ENCODE measurements around the gene TOM1L2.

The TOM1L2 gene

GRCh38 chr17:17876959-17877528, 95.2 kb downstream of the TOM1L2 start:
- DNase-seq (ENCODE audit: low spot score), result no peak

DNA sequence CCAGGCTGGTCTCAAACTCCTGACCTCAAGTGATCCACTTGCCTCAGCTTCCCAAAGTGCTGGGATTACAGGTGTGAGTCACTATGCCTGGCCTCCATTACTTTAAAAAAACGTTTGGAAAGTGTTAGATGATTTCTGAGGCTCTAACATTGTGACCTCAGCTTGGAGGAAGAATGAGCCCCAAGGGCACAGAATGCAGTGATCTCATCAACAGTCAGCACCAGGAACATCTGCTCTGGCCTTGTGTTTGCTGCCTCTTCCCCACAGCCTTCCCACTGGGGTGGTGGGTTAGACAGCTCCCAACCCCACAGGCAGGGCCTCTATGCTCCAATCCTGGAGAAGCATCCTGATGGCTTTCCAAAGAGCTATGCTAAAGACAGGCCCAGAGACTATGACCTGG, 97.7 kb downstream of the TOM1L2 start:
- no peak for DNase-seq (ENCODE audit: low spot score)

- no peak for DNase-seq (ENCODE audit: low spot score)
These were observed 98.7 kb downstream of the TOM1L2 start for GRCh38 chr17:17873450-17873991.

GRCh38 chr17:17872547-17873345, 99.5 kb downstream of the TOM1L2 start:
- DNase-seq (ENCODE audit: low spot score), result no peak

- no peak for DNase-seq (ENCODE audit: low spot score)
These were observed 100.3 kb downstream of the TOM1L2 start for GRCh38 chr17:17871913-17872312.

DNA sequence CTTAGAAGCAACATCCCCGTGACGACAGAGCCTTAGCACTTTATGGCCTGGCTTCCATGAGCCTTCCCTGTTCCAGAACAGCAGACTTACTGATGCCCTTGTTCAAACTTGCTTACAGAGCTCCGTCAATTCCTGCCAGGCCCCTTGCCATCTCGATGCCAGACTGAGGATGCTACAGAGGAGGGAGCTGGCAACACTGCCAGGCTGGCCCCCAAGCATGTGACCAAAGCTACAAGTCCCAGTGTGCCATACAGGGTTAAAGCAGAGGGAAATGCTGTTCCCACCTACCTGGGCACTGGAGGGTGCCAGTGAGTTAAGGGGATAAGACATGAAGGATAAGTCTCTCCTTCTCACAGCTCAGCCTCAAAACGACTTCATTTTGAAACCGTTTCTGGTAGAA, 102.0 kb downstream of the TOM1L2 start:
- no peak for DNase-seq (ENCODE audit: low spot score)

- DNase-seq (ENCODE audit: low spot score), result peak; percentile 35
These were observed 103.3 kb downstream of the TOM1L2 start for GRCh38 chr17:17868641-17869522.

DNA sequence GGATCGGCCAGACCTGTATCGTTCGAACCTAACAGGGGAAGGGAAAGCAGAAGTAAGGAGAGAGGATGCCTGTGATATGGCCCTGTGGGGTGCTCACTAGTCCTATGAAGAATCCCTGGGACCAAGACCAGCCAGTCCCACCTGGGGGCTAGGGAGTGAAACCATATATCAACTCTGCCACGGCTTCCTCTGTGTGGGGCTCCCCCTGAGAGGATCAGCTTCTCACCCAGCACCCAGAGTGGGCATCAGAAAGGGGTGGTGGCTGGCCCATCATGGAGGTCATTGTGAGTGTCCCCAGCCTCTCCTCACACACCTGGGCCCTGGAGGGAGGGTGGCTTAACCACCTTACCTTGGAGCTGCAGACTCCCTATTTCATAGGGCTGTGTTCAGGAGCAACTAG, 105.3 kb downstream of the TOM1L2 start:
- DNase-seq (ENCODE audit: low spot score), result no peak

DNA sequence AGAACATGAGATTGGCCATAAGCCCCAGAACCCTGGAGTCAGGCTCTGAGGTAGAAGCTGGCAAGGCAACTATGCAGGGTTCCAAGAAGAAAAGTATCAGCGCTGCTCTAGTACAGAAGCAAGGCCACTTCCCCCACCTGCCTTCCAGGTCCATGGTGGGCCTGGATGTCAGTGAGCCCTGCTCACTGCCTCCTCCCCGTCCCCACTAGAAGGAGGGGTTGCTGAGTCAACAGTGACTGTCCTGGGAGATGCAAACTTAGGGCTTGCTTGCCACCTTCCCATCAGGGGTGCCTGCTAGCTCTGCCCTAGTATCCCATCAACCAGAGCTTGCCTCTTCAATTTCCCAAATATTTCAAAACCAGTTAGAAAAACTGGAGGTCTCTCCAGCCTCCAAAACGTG, 105.8 kb downstream of the TOM1L2 start:
- DNase-seq (ENCODE audit: low spot score), result no peak

DNA sequence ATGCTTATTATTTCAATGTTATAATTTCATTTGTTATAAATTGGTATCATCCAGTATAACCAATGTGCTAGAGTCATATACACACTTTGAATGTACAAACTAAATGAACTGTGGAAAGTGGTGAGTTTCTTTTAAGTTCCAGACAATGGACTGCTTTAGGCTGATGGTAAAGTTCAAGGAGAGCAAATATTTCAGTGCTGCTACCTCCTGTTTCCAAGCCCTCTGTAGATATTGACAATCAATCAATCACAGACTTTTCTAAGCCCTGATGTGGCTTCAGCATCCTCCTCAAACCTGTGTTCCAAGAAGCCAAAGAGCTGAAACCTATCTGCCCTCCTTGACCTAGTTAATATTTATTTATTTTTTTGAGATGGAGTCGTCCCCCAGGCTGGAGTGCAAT, 107.2 kb downstream of the TOM1L2 start:
- no peak for DNase-seq (ENCODE audit: low spot score)

- no peak for DNase-seq (ENCODE audit: low spot score)
These were observed 111.5 kb downstream of the TOM1L2 start for GRCh38 chr17:17860766-17861107.

DNA sequence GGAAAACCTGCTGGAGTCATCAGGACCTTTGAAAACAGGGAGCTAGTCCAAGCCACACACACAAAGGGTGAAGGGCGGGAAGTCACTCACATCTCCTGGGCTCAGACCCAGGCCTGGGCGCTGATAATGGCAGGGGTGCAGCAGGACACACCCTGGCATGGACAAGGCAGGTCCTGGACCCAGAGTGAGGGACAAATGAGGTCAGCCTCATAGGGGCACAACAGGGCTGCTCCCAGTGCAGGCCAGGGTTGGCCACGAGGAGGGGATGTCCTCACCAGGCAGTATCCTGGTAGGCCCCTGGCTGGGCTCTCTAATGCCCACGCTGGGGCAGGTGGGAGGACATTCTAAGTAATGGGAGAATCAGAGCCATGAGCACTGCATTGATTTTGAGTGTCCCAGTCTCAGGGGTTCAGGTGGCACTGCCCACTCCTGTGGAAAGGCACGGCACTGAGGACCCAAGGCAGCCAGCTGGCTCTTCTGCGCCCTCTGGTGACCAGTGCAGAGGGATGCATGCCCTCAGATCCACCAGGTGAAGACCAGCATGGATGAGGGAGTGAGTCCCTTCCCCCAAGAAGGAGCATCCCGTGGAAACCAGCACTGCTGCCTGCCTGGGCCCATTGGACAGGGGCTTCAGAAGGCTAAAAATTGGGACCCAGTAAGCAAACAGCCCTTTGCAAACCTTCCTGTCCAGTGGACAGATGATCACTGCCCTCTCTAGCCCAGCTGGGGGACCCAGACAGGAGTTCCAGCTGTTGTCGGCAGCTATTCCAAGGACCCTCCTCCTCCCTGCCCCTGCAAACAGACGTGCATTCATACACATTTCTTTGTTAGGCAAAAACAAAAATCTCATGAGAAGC, 112.1 kb downstream of the TOM1L2 start:
- peak; percentile 66 for DNase-seq (ENCODE audit: low spot score)

- DNase-seq (ENCODE audit: low spot score), result no peak
These were observed 114.7 kb downstream of the TOM1L2 start for GRCh38 chr17:17857496-17857895.

- no peak for DNase-seq (ENCODE audit: low spot score)
These were observed 115.8 kb downstream of the TOM1L2 start for GRCh38 chr17:17856386-17856785.

- peak; percentile 68 for DNase-seq (ENCODE audit: low spot score)
These were observed 116.2 kb downstream of the TOM1L2 start for GRCh38 chr17:17855976-17856375.

GRCh38 chr17:17853811-17854447, 118.3 kb downstream of the TOM1L2 start:
- DNase-seq (ENCODE audit: low spot score), result no peak

GRCh38 chr17:17852930-17853329, 119.3 kb downstream of the TOM1L2 start:
- no peak for DNase-seq (ENCODE audit: low spot score)

DNA sequence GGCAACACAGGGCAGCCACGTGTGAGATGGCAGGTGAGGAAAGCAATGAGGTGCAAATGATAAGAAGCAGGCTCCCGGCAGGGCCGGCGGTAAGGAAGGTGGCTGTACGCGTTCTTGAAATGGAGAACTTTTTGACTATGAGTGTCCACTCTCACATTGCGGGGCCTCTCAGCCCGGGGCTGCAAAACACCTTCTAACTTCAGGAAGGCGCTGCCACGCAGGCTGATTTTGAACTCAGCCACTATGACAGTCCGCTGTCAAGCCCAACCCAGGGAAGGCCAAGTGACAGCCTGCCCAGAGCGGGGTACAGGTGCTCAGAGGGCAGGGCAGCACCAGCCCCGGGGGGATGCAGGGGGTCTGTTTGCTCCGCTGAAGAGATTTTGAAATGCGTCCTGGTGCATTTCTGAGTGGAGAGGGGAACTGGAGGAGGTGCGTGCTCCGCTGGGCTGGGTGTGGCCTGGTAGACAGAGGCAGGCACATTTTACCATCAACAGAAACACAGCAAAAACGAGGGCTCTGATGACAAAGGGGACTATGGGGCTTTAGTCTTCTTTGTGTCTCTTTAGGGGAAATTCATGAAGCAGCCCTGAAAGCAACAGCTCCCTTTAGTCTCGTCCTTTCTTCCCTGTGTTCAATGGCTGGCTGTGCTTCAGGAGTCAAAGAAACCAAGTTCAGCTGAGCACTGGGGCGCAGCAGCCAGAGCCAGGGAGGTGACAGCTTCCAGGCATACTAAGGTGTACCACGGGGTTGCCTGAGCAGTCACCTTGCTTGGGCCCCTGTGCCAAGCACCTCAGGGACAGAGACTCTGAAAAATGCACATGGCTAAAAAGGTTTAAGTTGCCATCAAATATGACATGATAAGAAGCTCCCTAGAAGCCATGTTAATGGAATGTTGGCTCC, 120.8 kb downstream of the TOM1L2 start:
- no peak for DNase-seq (ENCODE audit: low spot score)

DNA sequence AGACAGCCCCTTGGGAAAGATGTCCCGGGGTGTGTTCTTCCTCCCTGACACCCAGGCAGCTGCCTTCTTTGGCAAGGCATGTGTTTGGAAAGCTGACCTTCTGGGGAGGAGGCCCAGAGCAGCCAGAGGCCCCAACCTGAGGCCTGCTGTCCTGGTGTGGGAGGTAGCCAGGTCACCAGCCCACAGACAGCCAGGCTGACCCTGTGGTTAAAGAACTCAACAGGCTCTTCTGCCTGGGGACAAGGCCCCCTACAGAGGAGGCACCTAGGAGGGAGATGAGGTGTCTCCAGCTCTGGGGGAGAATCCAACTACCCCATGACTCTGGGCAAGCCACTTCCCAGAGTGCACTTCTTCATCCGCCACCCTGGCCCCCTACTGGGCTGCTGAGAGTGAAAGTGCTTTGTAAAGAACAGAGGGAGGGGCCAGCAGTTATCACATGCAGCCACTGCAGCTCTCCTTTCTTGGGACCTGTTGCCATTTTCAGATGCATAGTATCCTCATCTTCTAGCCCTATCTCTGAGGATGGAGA, 122.3 kb downstream of the TOM1L2 start:
- DNase-seq (ENCODE audit: low spot score), result no peak
